WTC11 (cell line): Measurements from ENCODE around the gene LARP4B. TPM values are rescaled to one million over a fixed set of nuclear protein-coding genes. Genes with fewer than 3 reads are reported as not detected.

Experiments
- ATAC-seq: fragments of 200-7000 bp; cut with Tn5 transposase; 2 replicates; pipeline ENCODE4 v1.10.0; 2021; ENCODE audit warnings: mild to moderate bottlenecking, moderate library complexity
- CTCF ChIA-PET: fragments of 300-600 bp; sonication (Branson Sonifier 250); formaldehyde crosslinking; loops from one replicate; lab custom pipeline; 2021; ENCODE audit warnings: antibody characterized with exemption; lab: Charles Lee
- POLR2A ChIA-PET: fragments of 350-600 bp; sonication (Branson Sonifier 250); formaldehyde crosslinking; loops from one replicate; lab custom pipeline; 2021; ENCODE audit warnings: antibody characterized with exemption; lab: Charles Lee
- DNase-seq: peaks from one replicate; pipeline ENCODE4 v3.0.0; 2021; ENCODE audit warnings: low spot score
- H3K27ac Mint-ChIP-seq: 2 replicates; pipeline ENCODE4 v1.8.0; 2021; ENCODE audit warnings: mixed read lengths
- H3K27me3 Mint-ChIP-seq: 2 replicates; pipeline ENCODE4 v1.8.0; 2021; ENCODE audit warnings: low read depth, mild to moderate bottlenecking, moderate library complexity, mixed read lengths
- H3K36me3 Mint-ChIP-seq: 2 replicates; pipeline ENCODE4 v1.8.0; 2021; ENCODE audit warnings: mixed read lengths
- H3K4me1 Mint-ChIP-seq: 2 replicates; pipeline ENCODE4 v1.8.0; 2022; ENCODE audit warnings: mixed read lengths
- H3K4me3 Mint-ChIP-seq: 2 replicates; pipeline ENCODE4 v1.8.0; 2021; ENCODE audit warnings: mild to moderate bottlenecking, moderate library complexity, mixed read lengths
- H3K9me3 Mint-ChIP-seq: 2 replicates; pipeline ENCODE4 v1.8.0; 2021; ENCODE audit warnings: mixed read lengths
- ATF1 ChIP-seq: sonication (generic); formaldehyde crosslinking; IDR thresholded peaks from 2 replicates; pipeline ENCODE4 v1.8.1; 2023; ENCODE audit warnings: mild to moderate bottlenecking, moderate library complexity, missing genetic modification reagents
- ESRRA ChIP-seq: sonication (generic); formaldehyde crosslinking; IDR thresholded peaks from 2 replicates; pipeline ENCODE4 v1.8.1; 2022; ENCODE audit warnings: mild to moderate bottlenecking, missing genetic modification reagents, borderline replicate concordance
- GTF2I ChIP-seq: fragments of 250-450 bp; sonication (Bioruptor Pico); conservative IDR thresholded peaks from 2 replicates; pipeline ENCODE4 v1.4.0; 2021; ENCODE audit warnings: mild to moderate bottlenecking
- JUN ChIP-seq: sonication (generic); formaldehyde crosslinking; IDR thresholded peaks from 2 replicates; pipeline ENCODE4 v1.8.0; 2023; ENCODE audit warnings: mild to moderate bottlenecking, missing genetic modification reagents
- MXD4 ChIP-seq: fragments of 250-450 bp; sonication (Bioruptor Pico); IDR thresholded peaks from 2 replicates; pipeline ENCODE4 v1.8.0; 2021; ENCODE audit warnings: mild to moderate bottlenecking, moderate library complexity, borderline replicate concordance
- NR1H2 ChIP-seq: sonication (generic); formaldehyde crosslinking; IDR thresholded peaks from 2 replicates; pipeline ENCODE4 v1.9.0; 2021; ENCODE audit warnings: mild to moderate bottlenecking, moderate library complexity, missing genetic modification reagents
- RELA ChIP-seq: sonication (generic); formaldehyde crosslinking; IDR thresholded peaks from 2 replicates; pipeline ENCODE4 v1.8.1; 2022; ENCODE audit warnings: missing genetic modification reagents, mild to moderate bottlenecking, borderline replicate concordance
- TEAD1 ChIP-seq: sonication (generic); formaldehyde crosslinking; IDR thresholded peaks from 2 replicates; pipeline ENCODE4 v1.8.0; 2022; ENCODE audit warnings: mild to moderate bottlenecking, missing genetic modification reagents
- ZBTB21 ChIP-seq: sonication (generic); formaldehyde crosslinking; IDR thresholded peaks from 2 replicates; pipeline ENCODE4 v1.8.1; 2023; ENCODE audit warnings: mild to moderate bottlenecking, missing genetic modification reagents, borderline replicate concordance
- ZBTB43 ChIP-seq: sonication (generic); formaldehyde crosslinking; IDR thresholded peaks from 2 replicates; pipeline ENCODE4 v1.8.1; 2023; ENCODE audit warnings: mild to moderate bottlenecking, missing genetic modification reagents
- ZNF121 ChIP-seq: sonication (generic); formaldehyde crosslinking; IDR thresholded peaks from 2 replicates; pipeline ENCODE4 v1.8.0; 2023; ENCODE audit warnings: missing genetic modification reagents
- ZNF425 ChIP-seq: fragments of 250-450 bp; sonication (Bioruptor Pico); conservative IDR thresholded peaks from 2 replicates; pipeline ENCODE4 v1.9.0; 2021; ENCODE audit warnings: mild to moderate bottlenecking
- total RNA-seq: library from RNA; stranded (reverse); gene quantifications from 3 replicates; pipeline ENCODE4 v1.2.3, GENCODE V29; 2021
- TF ChIP-seq, protein P1 (sequence below): sonication (generic); formaldehyde crosslinking; IDR thresholded peaks from 2 replicates; pipeline ENCODE4 v1.8.1; 2023; ENCODE audit warnings: mild to moderate bottlenecking, missing genetic modification reagents
- TF ChIP-seq, protein P2 (sequence below): fragments of 250-450 bp; sonication (Bioruptor Pico); IDR thresholded peaks from 2 replicates; pipeline ENCODE4 v1.9.0; 2021; ENCODE audit warnings: mild to moderate bottlenecking, borderline replicate concordance
- TF ChIP-seq, protein P3 (sequence below): sonication (generic); formaldehyde crosslinking; IDR thresholded peaks from 2 replicates; pipeline ENCODE4 v1.8.0; 2022; ENCODE audit warnings: missing genetic modification reagents
- TF ChIP-seq, protein P4 (sequence below): fragments of 250-450 bp; sonication (Bioruptor Pico); IDR thresholded peaks from 2 replicates; pipeline ENCODE4 v1.9.0; 2021; ENCODE audit warnings: moderate library complexity, mild to moderate bottlenecking, inconsistent platforms, borderline replicate concordance
- TF ChIP-seq, protein P5 (sequence below): fragments of 250-450 bp; sonication (Bioruptor Pico); IDR thresholded peaks from 2 replicates; pipeline ENCODE4 v2.1.2; 2022; ENCODE audit warnings: mild to moderate bottlenecking, moderate library complexity
- TF ChIP-seq, protein P6 (sequence below): sonication (generic); formaldehyde crosslinking; IDR thresholded peaks from 2 replicates; pipeline ENCODE4 v1.8.0; 2023; ENCODE audit warnings: missing genetic modification reagents

Gene LARP4B
- total RNA-seq, 1 experiment from 2014 or later, result 87.1 TPM

GRCh38 chr10:966466-967235, 35.1 kb upstream of the LARP4B start (continued):
- no peak for TF ChIP-seq ATF1 (CRISPR knock-in tag)
- TF ChIP-seq NR1H2 (CRISPR knock-in tag), result no peak
- no peak for TF ChIP-seq TEAD1
- TF ChIP-seq ZBTB43 (CRISPR knock-in tag), result no peak
- TF ChIP-seq, protein P1, sequence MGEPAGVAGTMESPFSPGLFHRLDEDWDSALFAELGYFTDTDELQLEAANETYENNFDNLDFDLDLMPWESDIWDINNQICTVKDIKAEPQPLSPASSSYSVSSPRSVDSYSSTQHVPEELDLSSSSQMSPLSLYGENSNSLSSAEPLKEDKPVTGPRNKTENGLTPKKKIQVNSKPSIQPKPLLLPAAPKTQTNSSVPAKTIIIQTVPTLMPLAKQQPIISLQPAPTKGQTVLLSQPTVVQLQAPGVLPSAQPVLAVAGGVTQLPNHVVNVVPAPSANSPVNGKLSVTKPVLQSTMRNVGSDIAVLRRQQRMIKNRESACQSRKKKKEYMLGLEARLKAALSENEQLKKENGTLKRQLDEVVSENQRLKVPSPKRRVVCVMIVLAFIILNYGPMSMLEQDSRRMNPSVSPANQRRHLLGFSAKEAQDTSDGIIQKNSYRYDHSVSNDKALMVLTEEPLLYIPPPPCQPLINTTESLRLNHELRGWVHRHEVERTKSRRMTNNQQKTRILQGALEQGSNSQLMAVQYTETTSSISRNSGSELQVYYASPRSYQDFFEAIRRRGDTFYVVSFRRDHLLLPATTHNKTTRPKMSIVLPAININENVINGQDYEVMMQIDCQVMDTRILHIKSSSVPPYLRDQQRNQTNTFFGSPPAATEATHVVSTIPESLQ (CRISPR knock-in tag), result no peak
- TF ChIP-seq RELA (CRISPR knock-in tag), result no peak
- TF ChIP-seq MXD4 (CRISPR knock-in tag), result no peak
- TF ChIP-seq, protein P2, sequence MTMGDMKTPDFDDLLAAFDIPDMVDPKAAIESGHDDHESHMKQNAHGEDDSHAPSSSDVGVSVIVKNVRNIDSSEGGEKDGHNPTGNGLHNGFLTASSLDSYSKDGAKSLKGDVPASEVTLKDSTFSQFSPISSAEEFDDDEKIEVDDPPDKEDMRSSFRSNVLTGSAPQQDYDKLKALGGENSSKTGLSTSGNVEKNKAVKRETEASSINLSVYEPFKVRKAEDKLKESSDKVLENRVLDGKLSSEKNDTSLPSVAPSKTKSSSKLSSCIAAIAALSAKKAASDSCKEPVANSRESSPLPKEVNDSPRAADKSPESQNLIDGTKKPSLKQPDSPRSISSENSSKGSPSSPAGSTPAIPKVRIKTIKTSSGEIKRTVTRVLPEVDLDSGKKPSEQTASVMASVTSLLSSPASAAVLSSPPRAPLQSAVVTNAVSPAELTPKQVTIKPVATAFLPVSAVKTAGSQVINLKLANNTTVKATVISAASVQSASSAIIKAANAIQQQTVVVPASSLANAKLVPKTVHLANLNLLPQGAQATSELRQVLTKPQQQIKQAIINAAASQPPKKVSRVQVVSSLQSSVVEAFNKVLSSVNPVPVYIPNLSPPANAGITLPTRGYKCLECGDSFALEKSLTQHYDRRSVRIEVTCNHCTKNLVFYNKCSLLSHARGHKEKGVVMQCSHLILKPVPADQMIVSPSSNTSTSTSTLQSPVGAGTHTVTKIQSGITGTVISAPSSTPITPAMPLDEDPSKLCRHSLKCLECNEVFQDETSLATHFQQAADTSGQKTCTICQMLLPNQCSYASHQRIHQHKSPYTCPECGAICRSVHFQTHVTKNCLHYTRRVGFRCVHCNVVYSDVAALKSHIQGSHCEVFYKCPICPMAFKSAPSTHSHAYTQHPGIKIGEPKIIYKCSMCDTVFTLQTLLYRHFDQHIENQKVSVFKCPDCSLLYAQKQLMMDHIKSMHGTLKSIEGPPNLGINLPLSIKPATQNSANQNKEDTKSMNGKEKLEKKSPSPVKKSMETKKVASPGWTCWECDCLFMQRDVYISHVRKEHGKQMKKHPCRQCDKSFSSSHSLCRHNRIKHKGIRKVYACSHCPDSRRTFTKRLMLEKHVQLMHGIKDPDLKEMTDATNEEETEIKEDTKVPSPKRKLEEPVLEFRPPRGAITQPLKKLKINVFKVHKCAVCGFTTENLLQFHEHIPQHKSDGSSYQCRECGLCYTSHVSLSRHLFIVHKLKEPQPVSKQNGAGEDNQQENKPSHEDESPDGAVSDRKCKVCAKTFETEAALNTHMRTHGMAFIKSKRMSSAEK (CRISPR knock-in tag), result no peak
- no peak for TF ChIP-seq JUN (CRISPR knock-in tag)
- no peak for TF ChIP-seq ZBTB21 (CRISPR knock-in tag)
- TF ChIP-seq ZNF425, result no peak

DNA sequence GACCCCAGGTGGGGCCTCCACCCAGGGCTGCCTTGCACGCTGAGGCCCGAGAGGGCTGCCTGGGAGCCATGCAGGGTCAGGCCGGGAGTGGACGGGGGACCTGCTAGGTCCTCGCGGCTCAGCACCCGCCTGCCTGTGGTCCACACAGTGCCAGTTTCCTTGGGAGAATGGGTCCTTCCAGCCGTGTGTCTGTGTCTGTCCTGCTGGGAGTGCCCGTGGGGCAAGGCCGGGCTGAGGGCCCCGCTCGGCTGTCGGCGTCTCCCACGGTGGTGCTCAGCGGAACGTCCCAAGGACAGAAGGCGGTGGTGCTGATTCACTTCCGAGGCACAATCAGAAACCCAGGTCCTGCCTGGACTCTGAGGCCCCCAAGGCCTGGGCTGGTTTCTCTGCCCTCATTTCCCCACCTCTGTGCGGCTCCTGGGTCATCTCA, 33.5 kb upstream of the LARP4B start:
- POLR2A ChIA-PET, result interaction anchor here (0.6 kb wide), 1 partner anchor 327 kb away, joined by 4 read pairs; no protein-coding TSS in a partner anchor
- ATAC-seq, result no peak
- TF ChIP-seq TEAD1 (no peak), ZNF121 (no peak), GTF2I (CRISPR knock-in tag) (no peak), ESRRA (no peak)
- TF ChIP-seq, protein P3, sequence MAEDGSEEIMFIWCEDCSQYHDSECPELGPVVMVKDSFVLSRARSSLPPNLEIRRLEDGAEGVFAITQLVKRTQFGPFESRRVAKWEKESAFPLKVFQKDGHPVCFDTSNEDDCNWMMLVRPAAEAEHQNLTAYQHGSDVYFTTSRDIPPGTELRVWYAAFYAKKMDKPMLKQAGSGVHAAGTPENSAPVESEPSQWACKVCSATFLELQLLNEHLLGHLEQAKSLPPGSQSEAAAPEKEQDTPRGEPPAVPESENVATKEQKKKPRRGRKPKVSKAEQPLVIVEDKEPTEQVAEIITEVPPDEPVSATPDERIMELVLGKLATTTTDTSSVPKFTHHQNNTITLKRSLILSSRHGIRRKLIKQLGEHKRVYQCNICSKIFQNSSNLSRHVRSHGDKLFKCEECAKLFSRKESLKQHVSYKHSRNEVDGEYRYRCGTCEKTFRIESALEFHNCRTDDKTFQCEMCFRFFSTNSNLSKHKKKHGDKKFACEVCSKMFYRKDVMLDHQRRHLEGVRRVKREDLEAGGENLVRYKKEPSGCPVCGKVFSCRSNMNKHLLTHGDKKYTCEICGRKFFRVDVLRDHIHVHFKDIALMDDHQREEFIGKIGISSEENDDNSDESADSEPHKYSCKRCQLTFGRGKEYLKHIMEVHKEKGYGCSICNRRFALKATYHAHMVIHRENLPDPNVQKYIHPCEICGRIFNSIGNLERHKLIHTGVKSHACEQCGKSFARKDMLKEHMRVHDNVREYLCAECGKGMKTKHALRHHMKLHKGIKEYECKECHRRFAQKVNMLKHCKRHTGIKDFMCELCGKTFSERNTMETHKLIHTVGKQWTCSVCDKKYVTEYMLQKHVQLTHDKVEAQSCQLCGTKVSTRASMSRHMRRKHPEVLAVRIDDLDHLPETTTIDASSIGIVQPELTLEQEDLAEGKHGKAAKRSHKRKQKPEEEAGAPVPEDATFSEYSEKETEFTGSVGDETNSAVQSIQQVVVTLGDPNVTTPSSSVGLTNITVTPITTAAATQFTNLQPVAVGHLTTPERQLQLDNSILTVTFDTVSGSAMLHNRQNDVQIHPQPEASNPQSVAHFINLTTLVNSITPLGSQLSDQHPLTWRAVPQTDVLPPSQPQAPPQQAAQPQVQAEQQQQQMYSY (CRISPR knock-in tag), result no peak
- TF ChIP-seq, protein P4, sequence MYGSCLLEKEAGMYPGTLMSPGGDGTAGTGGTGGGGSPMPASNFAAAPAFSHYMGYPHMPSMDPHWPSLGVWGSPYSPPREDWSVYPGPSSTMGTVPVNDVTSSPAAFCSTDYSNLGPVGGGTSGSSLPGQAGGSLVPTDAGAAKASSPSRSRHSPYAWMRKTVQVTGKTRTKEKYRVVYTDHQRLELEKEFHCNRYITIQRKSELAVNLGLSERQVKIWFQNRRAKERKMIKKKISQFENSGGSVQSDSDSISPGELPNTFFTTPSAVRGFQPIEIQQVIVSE (CRISPR knock-in tag), result no peak
- TF ChIP-seq, protein P5, sequence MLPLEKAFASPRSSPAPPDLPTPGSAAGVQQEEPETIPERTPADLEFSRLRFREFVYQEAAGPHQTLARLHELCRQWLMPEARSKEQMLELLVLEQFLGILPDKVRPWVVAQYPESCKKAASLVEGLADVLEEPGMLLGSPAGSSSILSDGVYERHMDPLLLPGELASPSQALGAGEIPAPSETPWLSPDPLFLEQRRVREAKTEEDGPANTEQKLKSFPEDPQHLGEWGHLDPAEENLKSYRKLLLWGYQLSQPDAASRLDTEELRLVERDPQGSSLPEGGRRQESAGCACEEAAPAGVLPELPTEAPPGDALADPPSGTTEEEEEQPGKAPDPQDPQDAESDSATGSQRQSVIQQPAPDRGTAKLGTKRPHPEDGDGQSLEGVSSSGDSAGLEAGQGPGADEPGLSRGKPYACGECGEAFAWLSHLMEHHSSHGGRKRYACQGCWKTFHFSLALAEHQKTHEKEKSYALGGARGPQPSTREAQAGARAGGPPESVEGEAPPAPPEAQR (CRISPR knock-in tag), result no peak
- TF ChIP-seq, protein P6, sequence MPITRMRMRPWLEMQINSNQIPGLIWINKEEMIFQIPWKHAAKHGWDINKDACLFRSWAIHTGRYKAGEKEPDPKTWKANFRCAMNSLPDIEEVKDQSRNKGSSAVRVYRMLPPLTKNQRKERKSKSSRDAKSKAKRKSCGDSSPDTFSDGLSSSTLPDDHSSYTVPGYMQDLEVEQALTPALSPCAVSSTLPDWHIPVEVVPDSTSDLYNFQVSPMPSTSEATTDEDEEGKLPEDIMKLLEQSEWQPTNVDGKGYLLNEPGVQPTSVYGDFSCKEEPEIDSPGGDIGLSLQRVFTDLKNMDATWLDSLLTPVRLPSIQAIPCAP, result no peak

More for the DNA sequence above, 33.5 kb upstream of the LARP4B start:
- Mint-ChIP-seq H3K36me3 (no peaks in the 10 kb centered on the region), H3K27me3 (peaks cover 13% of the 10 kb centered on the region), H3K27ac (no peak overlapping the region), H3K9me3 (peaks cover 10% of the 10 kb centered on the region), H3K4me3 (no peak overlapping the region), H3K4me1 (no peaks in the 10 kb centered on the region)
- CTCF ChIA-PET, result no interaction called here
- no peak for DNase-seq
